NCI-H460 (cell line): ENCODE data around the gene TNFRSF4. TPM values are rescaled to one million over a fixed set of nuclear protein-coding genes. Genes with fewer than 3 reads are reported as not detected.

Experiments used
- DNase-seq: peaks from one replicate; pipeline ENCODE4 v3.0.0-alpha.2; 2016; ENCODE audit warnings: low read depth; ENCODE audit errors: extremely low read depth
- total RNA-seq: library from RNA; depleted of rRNA; stranded (reverse); fragments of >200 nt; shearing (Covaris generic); gene quantifications from 2 replicates; pipeline ENCODE4 v1.2.3, GENCODE V29; 2014

The TNFRSF4 gene
- total RNA-seq, 1 experiment from 2014 or later: not detected

GRCh38 chr1:1171546-1172340 is 42.2 kb downstream of the TNFRSF4 start:
- no peak for DNase-seq

- DNase-seq: no peak
These were observed 42.8 kb downstream of the TNFRSF4 start for GRCh38 chr1:1171161-1171545.

GRCh38 chr1:1170215-1171091 is 43.5 kb downstream of the TNFRSF4 start:
- no peak for DNase-seq

- no peak for DNase-seq
These were observed 44.3 kb downstream of the TNFRSF4 start for GRCh38 chr1:1169429-1170214.

GRCh38 chr1:1168451-1169411 is 45.2 kb downstream of the TNFRSF4 start:
- no peak for DNase-seq

- DNase-seq: no peak
These were observed 46.0 kb downstream of the TNFRSF4 start for GRCh38 chr1:1167841-1168450.

GRCh38 chr1:1167398-1167821 is 46.5 kb downstream of the TNFRSF4 start:
- DNase-seq: no peak

- no peak for DNase-seq
These were observed 47.1 kb downstream of the TNFRSF4 start for GRCh38 chr1:1166642-1167397.

GRCh38 chr1:1165900-1166421 is 48.0 kb downstream of the TNFRSF4 start:
- DNase-seq: no peak

GRCh38 chr1:1165485-1165884 is 48.5 kb downstream of the TNFRSF4 start:
- DNase-seq: no peak

- DNase-seq: no peak
These were observed 49.1 kb downstream of the TNFRSF4 start for GRCh38 chr1:1164701-1165451.

GRCh38 chr1:1164361-1164700 is 49.6 kb downstream of the TNFRSF4 start:
- no peak for DNase-seq

GRCh38 chr1:1163538-1164070 is 50.3 kb downstream of the TNFRSF4 start:
- no peak for DNase-seq

- DNase-seq: no peak
These were observed 51.1 kb downstream of the TNFRSF4 start for GRCh38 chr1:1162597-1163537.

GRCh38 chr1:1161683-1162079 is 52.3 kb downstream of the TNFRSF4 start:
- no peak for DNase-seq
